Vein endothelial cell (primary cell): Measurements from ENCODE around the gene ATF7IP. TPM values are rescaled to one million over a fixed set of nuclear protein-coding genes. Genes with fewer than 3 reads are reported as not detected.

Source experiments
- total RNA-seq: library from RNA; depleted of rRNA; stranded (reverse); fragments of >200 nt; gene quantifications from 2 replicates; pipeline ENCODE4 v1.2.3, GENCODE V29; 2012

The ATF7IP gene, protein sequence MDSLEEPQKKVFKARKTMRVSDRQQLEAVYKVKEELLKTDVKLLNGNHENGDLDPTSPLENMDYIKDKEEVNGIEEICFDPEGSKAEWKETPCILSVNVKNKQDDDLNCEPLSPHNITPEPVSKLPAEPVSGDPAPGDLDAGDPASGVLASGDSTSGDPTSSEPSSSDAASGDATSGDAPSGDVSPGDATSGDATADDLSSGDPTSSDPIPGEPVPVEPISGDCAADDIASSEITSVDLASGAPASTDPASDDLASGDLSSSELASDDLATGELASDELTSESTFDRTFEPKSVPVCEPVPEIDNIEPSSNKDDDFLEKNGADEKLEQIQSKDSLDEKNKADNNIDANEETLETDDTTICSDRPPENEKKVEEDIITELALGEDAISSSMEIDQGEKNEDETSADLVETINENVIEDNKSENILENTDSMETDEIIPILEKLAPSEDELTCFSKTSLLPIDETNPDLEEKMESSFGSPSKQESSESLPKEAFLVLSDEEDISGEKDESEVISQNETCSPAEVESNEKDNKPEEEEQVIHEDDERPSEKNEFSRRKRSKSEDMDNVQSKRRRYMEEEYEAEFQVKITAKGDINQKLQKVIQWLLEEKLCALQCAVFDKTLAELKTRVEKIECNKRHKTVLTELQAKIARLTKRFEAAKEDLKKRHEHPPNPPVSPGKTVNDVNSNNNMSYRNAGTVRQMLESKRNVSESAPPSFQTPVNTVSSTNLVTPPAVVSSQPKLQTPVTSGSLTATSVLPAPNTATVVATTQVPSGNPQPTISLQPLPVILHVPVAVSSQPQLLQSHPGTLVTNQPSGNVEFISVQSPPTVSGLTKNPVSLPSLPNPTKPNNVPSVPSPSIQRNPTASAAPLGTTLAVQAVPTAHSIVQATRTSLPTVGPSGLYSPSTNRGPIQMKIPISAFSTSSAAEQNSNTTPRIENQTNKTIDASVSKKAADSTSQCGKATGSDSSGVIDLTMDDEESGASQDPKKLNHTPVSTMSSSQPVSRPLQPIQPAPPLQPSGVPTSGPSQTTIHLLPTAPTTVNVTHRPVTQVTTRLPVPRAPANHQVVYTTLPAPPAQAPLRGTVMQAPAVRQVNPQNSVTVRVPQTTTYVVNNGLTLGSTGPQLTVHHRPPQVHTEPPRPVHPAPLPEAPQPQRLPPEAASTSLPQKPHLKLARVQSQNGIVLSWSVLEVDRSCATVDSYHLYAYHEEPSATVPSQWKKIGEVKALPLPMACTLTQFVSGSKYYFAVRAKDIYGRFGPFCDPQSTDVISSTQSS
- total RNA-seq, result 42.8 and 43.1 TPM in 2 replicates

DNA sequence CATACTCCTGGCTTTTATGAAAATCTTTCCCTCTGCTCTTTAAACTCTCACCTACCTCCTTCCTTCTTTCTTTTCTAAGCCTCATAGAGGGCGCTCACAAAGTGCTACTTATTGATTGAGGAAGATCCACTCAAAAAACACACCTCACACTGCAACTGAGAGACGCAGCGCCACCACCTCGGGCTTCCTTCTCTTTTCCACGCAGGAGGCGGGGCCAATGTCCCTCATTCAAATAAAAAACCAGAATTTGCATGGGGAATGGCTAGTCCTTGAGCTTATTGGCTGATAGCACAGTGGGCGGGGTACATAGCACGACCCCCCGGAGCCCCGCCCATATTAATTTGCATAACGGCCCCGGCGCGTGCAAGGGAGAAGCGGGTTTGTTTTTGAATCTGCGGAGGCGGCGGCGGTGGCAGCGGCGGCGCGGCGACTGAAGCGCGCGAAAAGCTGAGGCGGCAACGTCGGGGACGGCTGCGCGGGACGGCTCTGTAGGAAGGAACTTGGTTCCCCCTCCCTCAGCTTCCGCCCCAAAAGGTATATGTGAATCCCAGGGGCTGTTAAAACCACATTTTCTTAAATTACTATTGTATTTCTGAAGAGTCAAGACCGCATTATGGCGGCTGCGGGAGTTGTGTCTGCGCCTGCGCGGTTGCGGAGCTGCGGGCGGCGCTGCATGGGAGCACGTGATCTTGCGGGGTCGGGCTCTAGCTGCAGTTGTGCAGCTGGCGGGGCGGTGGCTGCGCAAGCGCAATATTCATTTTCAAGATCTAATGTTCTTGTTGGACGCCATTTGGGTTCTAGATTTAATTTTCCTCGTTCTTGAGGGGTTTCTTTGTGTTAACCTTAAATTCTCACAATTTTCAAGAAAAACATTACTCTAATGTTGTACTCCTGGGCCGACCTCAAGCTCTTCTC lies at the start of gene ATF7IP:
ATF7IP (plus strand) TSS at position 389 of the 915 bp plus-strand sequence. CDS start 58,234 bp downstream, outside the sequence.

Other genes starting within 250 kb of the ATF7IP start
- 0.10 TPM in 1 of 2 replicates, not detected in the other for gene PLBD1, start 202.2 kb downstream of the ATF7IP start, total RNA-seq